DMS153 treated with DMSO at 0.1 percent for 48 hours (cell line): ENCODE data around the gene HIVEP1.
"Not testable (repeated sequence)": the region's sequence is repeated elsewhere in the genome, so short reads cannot be mapped to it uniquely, and the experiment has no call there.

Experiments used
- DNase-seq: peaks from one replicate; lab custom pipeline; 2025; ENCODE audit not compliant: unreplicated experiment; lab: John Stamatoyannopoulos, UW

HIVEP1 gene

GRCh38 chr6:12176782-12177181, 164.7 kb downstream of the HIVEP1 start:
- not testable (repeated sequence) for DNase-seq

DNA sequence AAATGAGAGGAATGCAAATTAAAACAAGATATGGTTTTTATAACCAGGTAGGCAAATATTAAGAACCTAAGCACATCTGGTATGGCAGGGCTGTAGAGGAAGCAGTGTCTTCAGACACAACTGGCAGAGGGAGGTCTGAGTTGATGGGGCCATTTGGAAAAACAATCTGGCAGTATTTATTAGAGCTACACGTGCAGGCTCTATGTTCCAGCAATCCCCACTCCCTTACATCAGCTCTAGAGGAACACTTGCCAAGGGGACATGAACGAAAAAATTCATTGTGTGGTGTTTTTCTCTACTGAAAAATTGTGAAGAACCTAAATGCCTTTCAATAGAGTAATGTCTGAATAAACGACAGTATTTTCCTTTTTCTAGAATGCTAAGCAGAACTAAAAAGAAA, 166.4 kb downstream of the HIVEP1 start:
- no peak for DNase-seq

DNA sequence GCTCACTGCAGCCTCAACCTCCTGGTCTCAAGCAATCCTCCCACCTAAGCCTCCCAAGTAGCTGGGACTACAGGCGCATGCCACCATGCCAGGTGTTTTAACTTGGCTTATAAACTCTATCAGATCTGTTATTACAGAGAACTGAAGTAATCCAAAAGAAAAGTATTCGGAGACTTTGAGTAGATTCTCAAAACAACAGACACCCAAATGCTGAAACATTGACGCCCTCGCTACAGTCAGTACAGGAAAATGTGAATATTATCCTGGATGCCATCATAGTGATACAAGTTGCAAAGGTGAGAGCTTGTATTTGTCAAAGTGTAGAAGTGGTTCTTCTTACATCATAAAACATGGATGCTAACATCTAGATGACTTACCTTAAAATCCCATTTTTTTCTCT, 169.4 kb downstream of the HIVEP1 start:
- no peak for DNase-seq

DNA sequence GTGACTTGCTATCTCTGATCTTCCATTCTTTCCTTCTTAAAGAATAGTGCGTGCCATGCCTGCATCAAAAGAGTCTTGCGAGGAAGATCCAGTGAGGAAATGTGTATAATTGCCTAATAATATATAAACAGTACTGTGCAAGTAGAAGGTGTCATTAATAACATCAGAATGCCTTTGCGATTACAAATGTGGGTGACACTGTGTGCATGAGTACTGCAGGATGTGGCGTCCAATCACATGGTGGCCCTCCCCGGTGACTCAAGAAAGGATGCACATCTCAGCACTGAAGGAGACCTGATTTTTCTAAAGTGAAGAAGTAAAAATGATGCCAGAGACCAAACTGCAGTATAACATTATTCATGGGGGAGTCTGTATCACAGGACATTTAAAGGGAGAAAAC, 170.6 kb downstream of the HIVEP1 start:
- no peak for DNase-seq

- DNase-seq: no peak
Measured at GRCh38 chr6:12185081-12185673, 173.1 kb downstream of the HIVEP1 start.

- DNase-seq: no peak
Measured at GRCh38 chr6:12186528-12186927, 174.4 kb downstream of the HIVEP1 start.

DNA sequence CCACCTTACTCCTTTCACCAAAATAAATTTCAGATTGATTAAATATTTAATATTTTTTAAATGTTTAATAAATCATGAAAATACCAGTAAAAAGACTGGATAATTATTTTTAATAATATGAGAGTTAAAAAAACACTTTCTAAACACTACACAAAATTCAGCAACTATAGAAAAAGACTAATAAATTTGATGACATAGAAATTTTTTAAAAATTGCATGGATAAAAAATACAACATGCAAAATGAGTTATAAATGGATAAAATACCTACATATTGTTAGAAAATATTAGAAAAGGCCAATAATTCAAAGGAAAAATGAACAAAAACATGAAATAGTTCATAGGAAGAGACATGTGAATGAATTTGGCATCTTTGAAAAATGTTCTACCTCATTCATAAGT, 177.0 kb downstream of the HIVEP1 start:
- no peak for DNase-seq

GRCh38 chr6:12189661-12190060, 177.5 kb downstream of the HIVEP1 start:
- no peak for DNase-seq

GRCh38 chr6:12190252-12190651, 178.1 kb downstream of the HIVEP1 start:
- no peak for DNase-seq

GRCh38 chr6:12196326-12196936, 184.3 kb downstream of the HIVEP1 start:
- DNase-seq: no peak

- DNase-seq: no peak
Measured at GRCh38 chr6:12198851-12199250, 186.7 kb downstream of the HIVEP1 start.

DNA sequence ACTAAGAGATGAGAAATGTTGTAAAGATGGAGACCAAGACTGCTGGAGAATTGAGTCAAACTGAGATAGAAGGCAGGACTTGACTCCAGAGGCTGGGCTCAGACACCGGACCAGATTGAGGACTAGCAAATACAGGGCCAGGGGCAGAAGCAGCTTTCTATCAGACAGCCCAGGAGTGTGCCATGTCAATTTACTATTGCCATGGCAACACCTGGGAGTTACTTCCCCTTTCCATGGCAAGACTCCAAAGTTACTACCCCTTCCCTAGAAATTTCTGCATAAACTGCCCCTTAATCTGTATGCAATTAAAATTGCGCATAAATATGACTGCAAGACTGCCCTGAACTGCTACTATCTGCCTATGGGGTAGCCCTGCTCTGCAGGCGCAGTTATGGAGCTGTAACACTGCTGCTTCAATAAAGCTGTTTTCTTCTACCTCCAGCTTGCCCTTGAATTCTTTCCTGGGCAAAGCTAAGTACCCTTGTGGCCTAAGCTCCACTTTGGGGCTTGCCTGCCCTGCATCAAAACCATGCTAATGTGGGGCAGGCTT, 188.0 kb downstream of the HIVEP1 start:
- no peak for DNase-seq

GRCh38 chr6:12200761-12201160, 188.6 kb downstream of the HIVEP1 start:
- DNase-seq: no peak

GRCh38 chr6:12203001-12203400, 190.9 kb downstream of the HIVEP1 start:
- DNase-seq: no peak

DNA sequence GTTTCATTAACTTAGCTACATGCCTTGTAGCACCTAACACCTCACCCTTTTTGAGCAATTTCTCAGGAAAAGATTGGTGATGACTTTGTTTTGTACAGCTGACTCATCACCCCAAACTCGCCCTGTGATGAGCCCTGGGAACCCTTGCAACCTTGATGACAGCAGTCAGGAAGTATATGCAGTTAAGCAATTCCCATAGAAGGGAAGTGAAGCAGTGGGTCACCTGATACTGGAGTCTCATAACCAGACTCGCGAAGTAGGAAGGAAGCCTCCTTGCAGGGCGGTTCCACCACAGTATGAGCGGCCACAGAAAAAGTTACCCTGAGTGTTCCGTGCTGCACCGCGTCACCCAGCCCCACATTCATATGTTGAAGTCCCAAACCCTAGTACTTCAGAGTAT, 196.1 kb downstream of the HIVEP1 start:
- no peak for DNase-seq

- no peak for DNase-seq
Measured at GRCh38 chr6:12208673-12209072, 196.6 kb downstream of the HIVEP1 start.
